ENCODE data around the gene AMTN.

DNA sequence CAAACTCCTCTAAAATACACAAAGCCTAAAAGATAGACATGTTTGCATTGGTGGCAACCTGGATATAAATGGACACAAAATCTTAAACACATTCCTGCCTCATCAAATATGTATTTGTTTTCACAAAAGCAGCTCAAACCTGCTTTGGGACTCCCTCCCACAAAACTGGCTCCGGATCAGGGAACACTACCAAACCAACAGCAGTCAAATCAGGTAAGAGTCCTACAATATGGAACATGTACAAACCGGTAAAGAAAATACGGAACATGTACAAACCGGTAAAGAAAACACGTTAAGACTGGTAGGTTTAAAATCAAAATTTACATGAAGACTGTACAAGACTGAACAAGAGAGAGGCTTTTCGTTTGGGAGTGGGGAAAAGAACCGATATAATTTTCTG is 4.3 kb downstream of the AMTN start:
- TF ChIP-seq, protein P1, sequence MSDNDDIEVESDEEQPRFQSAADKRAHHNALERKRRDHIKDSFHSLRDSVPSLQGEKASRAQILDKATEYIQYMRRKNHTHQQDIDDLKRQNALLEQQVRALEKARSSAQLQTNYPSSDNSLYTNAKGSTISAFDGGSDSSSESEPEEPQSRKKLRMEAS (IDR thresholded peaks at IDR 0.05; ENCODE audit: low read depth), result no peak
- TF ChIP-seq SMC3 (IDR thresholded peaks at IDR 0.05; ENCODE audit: low read depth, low read length) (no peak), SIN3A (IDR thresholded peaks at IDR 0.05; ENCODE audit: borderline replicate concordance, low read depth, low read length) (no peak), RXRA (IDR thresholded peaks at IDR 0.05; ENCODE audit: borderline replicate concordance, low read depth) (no peak), EZH2phosphoT487 (IDR thresholded peaks at IDR 0.05; ENCODE audit: borderline replicate concordance, low read depth) (no peak), RAD21 (IDR thresholded peaks at IDR 0.05; ENCODE audit: low read length) (no peak), JUND (IDR thresholded peaks at IDR 0.05) (no peak), POLR2AphosphoS5 (IDR thresholded peaks at IDR 0.05; ENCODE audit: low read depth, low read length) (no peak), EP300 (IDR thresholded peaks at IDR 0.05; ENCODE audit: borderline replicate concordance in 1 of 2, low read depth in 1 of 2, low read length in 1 of 2) (no peak), YY1 (IDR thresholded peaks at IDR 0.05; ENCODE audit: low read depth) (no peak), NFIC (IDR thresholded peaks at IDR 0.05; ENCODE audit: borderline replicate concordance) (no peak)
- TF ChIP-seq, protein P2, sequence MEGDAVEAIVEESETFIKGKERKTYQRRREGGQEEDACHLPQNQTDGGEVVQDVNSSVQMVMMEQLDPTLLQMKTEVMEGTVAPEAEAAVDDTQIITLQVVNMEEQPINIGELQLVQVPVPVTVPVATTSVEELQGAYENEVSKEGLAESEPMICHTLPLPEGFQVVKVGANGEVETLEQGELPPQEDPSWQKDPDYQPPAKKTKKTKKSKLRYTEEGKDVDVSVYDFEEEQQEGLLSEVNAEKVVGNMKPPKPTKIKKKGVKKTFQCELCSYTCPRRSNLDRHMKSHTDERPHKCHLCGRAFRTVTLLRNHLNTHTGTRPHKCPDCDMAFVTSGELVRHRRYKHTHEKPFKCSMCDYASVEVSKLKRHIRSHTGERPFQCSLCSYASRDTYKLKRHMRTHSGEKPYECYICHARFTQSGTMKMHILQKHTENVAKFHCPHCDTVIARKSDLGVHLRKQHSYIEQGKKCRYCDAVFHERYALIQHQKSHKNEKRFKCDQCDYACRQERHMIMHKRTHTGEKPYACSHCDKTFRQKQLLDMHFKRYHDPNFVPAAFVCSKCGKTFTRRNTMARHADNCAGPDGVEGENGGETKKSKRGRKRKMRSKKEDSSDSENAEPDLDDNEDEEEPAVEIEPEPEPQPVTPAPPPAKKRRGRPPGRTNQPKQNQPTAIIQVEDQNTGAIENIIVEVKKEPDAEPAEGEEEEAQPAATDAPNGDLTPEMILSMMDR (IDR thresholded peaks at IDR 0.05), result no peak
- TF ChIP-seq, protein P3, sequence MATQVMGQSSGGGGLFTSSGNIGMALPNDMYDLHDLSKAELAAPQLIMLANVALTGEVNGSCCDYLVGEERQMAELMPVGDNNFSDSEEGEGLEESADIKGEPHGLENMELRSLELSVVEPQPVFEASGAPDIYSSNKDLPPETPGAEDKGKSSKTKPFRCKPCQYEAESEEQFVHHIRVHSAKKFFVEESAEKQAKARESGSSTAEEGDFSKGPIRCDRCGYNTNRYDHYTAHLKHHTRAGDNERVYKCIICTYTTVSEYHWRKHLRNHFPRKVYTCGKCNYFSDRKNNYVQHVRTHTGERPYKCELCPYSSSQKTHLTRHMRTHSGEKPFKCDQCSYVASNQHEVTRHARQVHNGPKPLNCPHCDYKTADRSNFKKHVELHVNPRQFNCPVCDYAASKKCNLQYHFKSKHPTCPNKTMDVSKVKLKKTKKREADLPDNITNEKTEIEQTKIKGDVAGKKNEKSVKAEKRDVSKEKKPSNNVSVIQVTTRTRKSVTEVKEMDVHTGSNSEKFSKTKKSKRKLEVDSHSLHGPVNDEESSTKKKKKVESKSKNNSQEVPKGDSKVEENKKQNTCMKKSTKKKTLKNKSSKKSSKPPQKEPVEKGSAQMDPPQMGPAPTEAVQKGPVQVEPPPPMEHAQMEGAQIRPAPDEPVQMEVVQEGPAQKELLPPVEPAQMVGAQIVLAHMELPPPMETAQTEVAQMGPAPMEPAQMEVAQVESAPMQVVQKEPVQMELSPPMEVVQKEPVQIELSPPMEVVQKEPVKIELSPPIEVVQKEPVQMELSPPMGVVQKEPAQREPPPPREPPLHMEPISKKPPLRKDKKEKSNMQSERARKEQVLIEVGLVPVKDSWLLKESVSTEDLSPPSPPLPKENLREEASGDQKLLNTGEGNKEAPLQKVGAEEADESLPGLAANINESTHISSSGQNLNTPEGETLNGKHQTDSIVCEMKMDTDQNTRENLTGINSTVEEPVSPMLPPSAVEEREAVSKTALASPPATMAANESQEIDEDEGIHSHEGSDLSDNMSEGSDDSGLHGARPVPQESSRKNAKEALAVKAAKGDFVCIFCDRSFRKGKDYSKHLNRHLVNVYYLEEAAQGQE (IDR thresholded peaks at IDR 0.05; ENCODE audit: low read depth, low read length), result no peak
- TF ChIP-seq, protein P4, sequence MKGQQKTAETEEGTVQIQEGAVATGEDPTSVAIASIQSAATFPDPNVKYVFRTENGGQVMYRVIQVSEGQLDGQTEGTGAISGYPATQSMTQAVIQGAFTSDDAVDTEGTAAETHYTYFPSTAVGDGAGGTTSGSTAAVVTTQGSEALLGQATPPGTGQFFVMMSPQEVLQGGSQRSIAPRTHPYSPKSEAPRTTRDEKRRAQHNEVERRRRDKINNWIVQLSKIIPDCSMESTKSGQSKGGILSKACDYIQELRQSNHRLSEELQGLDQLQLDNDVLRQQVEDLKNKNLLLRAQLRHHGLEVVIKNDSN (IDR thresholded peaks at IDR 0.05; ENCODE audit: borderline replicate concordance, low read depth), result no peak
